ENCODE data around the gene ACBD6.

ACBD6 gene

DNA sequence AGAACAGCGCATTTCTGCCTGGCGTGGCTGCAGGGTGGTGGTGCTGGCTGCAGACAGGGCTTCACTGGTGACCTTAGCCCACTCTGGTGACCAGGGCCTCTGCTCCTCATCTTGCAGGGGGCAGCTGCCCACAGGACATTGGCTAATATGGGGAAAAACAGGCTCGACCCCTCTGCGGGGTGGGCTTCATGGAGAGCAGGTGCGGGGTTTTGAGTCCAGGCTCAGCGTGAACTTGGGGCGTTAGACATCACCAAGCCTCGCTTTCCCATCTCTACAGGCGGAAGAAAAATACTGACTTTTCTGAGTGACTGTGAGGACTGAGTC lies 247.9 kb downstream of the ACBD6 start:
- no peak for DNase-seq (ENCODE audit: low read depth)

DNA sequence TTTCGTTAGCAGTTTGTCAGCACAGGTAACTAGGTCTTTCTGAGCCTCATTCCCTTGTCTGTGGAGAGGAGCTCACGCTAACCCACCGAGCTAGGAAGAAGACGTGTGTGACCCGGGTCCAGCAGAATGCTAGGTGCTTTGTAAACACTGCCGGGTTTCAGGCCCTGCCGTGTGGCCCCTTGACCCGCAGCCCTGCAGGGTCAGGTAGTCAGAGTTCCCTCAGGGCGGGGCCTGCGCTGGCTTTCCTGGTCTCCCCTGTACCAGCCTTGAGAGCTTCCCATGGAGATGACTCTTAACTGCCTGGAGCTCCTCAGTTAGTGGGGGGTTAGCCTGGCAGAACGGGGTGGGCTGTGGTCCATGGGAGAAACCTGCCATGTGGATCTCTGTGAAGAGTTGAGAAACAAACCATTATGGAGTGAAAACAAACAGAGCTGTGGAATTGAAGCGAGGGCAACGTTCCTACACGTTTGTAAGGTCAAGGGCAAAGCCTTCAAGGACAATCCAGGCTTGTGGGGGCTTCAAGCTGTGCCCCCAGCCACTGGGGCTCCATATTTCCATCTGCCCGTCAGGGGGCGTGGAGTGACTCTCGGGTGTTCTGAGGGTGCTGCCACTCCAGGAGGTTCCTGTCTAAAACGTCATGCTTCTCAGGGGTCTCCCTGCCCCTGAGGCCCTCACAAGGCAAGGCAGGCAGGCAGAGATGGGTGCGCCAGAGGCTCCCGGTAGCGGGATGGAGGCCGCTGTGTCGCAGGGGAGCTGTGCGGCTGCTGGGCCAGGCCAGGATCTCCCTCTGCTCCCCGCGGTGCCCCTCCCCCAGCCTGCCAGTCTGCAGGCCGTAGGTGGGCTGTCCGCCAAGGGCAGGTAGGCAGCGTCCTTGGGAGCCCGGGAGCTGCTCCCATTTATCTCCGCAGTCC lies 248.5 kb downstream of the ACBD6 start:
- DNase-seq (ENCODE audit: low read depth) = no peak

DNA sequence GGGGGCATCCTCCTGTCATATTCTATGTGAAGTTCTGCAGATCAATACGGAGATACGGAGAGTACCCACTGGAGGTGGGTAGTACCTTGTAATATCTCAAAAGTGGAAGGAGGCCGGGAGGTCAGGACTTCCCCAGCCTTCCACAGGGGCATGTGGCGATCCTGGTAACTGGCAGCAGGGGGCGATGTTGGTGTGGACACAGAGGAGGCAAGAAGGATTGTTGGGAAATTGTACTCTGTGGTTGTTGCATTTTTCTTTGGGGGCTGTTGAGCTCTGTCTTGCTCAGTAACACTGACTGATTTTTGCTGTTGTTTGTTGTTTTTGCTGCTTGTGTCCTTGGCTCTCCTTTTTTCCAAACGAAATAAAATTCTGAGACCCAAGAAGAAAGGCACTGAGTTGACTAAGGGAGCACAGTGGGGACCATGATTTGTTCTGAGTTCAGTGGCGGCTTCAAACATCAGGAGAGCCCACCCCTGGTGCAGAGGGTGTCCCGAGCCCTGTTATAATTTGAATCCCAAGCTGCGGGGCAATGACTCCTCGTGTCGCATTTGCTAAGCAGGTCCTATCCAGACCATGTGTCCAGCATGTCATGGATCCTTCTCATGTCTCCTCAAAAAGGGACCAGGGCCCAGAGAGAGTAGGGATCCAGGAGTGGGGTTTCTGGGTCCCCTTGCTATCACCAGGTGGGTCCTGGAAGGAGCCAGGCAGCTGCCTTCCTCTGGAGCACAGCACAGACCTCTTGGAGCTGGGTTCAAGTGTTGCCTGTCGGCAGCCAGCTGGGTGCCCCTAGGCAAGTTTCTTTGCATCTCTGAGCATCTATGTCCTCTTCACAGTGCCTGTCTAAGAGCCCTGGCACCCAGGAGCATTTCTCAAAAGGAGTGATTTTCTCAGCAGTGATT lies 249.5 kb downstream of the ACBD6 start:
- DNase-seq (ENCODE audit: low read depth) = peak; percentile 64

DNA sequence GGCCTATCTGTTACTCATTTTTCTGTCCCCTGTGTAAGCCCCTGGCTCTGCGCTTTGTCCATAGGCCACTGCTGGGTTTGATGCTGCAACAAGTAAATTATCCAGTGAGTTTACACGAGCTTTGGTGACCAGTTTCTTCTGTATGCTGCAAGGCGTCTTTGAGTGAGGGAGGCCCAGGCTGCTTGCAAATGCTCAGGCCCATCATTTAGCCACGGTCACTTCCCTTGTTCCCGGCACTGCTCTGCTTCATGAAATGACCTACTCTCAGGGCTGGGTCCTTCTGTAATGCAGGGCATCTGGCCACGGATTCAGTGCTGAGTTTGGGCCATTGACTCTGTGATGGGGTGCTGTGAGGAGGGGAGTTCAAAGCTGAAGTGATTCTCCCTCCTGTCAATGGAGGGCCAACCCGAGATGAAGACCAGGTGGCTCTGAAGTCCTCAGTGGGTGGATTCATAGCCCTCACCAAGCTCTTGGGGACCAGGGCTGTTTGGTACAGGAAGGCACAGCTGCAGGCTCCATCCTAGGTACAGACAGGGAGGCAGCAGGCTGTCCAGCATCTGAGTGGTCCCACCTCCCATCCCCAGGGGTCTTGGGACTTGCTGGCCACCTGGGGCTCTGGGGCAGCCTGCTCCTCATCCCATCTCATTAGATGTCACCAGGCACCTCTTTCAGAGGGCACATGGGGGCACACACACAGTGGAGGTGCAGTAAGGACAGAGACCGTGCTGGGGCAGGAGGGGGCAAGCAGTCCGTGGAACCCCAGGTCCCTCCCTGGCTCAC lies 250.7 kb downstream of the ACBD6 start:
- DNase-seq (ENCODE audit: low read depth) = no peak

DNA sequence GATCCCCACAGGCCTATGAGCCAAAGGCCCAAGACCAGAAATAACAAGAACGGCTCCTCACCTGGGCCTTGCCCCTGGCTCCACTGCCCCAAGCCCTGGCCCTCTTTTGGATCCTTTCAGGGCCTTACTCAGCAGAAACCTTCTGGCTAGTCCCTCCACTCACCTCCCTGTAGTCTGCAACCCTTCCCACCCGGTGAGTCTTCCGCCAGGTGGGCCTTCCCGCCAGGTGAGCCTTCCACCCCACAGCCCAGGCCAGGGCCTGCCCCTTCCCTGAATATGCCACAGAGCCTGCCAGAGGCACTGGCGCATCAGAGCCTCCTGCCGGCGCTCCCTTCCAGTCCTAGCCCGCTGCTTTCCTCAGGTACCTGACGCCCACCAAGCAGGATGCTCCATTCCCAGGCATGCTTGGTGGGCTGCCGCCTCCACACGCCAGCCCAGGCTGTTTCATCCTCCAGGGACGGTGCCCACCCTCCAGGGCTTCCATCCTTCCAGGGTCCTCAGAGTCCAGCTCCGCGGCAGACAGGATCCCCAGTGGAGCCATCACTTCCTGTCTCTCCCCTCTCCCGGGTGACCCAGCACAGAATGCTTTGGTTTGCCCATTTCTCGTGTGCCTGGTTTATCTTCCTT lies 251.4 kb downstream of the ACBD6 start:
- DNase-seq (ENCODE audit: low read depth) = no peak

DNA sequence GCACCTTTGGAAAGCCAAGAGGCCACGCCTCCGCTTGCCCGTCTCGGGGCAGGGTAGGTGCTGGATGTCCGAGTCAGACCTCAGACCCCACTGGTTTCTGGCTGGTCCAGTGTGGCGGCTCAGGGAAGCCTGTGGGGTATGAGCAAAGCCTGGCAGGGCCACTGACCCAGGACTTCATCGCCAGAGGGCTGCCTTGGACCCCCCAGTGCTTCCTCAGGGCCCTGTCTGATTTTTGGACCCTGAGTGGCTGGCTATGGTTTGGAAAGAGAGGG lies 251.9 kb downstream of the ACBD6 start:
- DNase-seq (ENCODE audit: low read depth) = no peak

DNA sequence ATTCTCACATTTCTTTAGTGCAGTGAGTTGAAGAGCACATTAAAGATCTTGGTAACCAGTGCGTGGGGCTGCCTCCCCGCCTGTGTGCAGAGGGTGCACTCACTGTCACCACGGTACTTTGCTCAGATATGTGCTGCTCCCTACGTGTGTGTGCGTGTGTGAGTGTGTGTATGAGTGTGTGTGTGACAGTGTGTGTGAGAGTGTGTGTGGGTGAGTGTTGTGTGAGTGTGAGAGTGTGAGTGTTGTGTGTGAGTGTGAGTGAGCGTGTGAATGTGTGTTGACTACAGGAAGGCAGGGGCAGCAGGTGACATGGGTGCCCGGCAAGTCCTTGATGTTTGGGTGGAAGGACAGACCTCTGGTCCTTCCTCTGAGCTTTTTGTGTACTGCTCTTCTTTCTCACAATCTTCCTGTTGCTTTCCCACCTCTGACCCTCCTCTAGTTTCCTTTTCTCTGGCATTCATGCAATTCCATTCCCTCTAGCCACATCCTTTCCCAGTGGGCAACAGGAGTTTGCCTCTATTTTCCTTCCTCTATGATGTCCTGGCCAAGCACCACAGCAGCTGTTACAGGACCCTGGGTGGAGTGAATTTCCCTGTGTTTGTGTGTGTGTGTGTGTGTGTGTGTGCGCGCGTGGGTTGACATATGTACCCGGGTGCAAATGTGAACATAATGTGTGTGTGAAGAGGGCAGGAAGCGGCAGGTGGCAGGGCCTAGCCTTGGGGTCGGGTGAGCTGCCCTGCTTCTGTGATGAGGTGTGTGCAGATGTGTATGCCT lies 252.5 kb downstream of the ACBD6 start:
- no peak for DNase-seq (ENCODE audit: low read depth)

DNA sequence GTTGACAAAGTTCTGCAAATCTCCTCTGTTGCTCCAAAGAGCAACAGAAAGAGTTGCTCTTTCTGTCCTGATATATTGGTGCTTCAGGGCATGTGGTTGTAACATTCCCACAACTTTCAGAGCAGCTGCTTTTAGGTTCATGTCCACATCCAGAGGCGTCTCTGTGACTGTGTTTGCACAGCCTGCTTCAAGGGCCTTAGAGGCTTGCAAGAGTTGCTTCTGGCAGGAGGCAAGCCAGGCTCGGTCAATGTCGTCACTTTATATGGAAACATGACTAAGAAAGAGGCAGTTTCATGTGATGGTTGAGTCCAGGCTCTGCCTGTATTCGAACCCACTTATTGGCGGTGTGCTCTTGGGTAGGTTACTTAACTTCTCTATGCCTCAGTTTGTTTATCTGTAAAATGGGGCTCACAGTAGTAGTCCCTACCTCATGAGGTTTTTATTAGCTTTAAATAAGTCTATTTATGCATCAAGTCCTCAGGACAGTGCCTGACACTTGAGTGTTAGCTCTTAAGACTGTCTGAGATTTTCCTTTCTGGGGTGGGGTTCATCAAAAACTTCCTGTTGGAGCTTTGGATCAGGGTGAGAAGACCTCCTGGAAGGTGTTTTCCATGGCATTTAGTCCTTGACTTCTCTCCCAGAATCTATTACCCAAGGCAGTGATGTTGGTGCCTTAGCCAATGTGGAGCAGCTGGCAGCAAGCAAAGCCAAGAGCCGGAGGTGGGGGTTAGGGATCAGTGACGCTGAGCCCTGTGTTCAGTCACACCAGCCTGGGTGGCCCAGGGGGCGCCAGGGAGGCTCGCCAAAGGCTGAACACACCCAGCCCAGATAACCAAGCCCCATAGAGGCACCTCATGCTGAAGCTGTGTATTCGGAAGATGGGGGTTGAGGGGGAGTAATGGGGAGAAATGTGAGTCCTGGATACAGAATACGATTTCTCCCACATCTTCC lies 253.4 kb downstream of the ACBD6 start:
- no peak for DNase-seq (ENCODE audit: low read depth)

DNA sequence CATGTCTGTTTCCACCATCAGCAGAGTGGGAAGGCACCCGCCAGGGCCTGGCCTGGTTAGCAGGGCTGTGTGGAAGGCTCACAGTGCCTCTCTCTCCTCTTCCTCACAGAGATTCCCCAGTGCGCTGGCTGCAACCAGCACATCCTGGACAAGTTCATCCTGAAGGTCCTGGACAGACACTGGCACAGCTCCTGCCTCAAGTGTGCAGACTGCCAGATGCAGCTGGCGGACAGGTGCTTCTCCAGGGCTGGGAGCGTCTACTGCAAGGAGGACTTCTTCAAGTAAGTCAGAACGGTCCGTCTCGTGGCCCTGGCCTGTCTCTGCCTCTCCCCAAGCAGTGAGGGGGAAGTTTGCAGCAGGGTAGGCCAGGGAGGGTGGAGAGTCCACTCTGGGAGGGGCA lies 254.2 kb downstream of the ACBD6 start:
- no peak for DNase-seq (ENCODE audit: low read depth)

DNA sequence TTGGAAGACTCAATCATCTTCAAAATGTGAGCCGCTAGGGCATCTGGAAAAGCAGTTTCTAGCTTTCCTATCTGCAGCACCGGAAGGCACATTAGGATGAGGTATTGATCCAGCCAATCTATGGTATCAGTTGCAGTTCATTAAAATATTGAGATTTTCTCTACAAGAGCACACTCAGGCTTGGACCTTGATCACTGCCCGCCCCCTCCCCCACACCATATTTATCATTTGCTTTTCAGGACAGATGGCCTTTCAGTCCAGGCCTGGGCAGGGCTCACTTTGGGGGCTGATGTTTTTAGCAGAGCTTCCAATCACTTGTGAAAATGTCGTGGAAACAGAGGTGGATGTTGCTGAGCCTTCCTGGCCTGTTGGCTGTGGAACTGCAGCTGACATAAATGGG lies 254.8 kb downstream of the ACBD6 start:
- DNase-seq (ENCODE audit: low read depth) = no peak

DNA sequence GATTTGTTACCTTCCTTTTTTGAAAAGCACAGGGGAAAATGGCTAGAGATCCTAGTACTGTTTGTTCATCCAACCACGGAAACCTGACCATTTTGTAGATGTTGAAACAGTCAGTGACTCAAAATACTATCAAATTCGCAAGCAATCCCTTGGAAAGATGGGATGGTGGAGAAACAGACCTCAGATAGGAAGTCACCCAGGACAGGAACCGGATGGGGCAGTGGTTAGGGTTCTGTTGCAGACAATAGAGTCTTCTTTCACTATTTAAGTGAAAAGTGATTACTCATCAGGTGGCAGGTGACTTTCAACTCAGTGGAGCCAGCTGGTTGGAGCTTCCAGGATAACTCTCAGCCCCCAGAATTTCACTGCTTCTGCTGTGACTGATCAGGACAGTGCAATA lies 255.3 kb downstream of the ACBD6 start:
- DNase-seq (ENCODE audit: low read depth) = no peak

DNA sequence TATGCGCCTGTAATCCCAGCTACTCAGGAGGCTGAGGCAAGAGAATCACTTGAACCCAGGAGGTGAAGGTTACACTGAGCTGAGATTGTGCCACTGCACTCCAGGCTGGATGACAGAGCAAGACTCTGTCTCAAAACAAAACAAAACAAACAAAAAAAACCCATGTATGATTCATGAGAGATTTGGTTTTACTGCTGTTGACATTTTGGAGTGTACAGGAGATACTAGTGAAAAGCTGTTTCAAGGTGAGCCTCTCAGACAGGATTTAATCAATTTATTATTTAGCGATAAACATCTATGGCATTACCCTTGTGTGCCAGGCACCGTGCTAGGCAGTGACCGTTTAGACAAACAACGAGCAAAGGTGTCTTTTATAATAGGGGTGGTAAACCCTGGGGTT lies 255.8 kb downstream of the ACBD6 start:
- DNase-seq (ENCODE audit: low read depth) = no peak

DNA sequence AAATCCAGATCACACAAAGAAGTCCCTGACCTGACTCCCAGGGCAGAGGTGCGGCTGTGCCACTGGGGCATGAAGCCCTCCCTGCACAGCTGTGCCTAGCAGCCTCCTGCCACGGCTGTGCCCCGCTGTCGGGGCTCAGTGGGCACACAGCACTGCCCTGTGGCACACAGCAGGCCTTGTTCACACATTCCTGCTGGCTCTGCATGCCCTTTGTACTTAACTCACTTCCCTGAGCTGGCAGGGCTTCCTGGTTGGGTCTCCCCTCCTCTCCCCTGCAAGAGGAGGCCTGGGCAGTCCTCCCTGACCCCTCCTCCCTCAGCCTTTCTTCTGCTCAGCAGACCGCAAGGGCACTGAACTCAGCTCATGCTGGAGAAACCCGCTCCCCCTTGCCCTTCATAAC lies 257.5 kb downstream of the ACBD6 start:
- DNase-seq (ENCODE audit: low read depth) = no peak

DNA sequence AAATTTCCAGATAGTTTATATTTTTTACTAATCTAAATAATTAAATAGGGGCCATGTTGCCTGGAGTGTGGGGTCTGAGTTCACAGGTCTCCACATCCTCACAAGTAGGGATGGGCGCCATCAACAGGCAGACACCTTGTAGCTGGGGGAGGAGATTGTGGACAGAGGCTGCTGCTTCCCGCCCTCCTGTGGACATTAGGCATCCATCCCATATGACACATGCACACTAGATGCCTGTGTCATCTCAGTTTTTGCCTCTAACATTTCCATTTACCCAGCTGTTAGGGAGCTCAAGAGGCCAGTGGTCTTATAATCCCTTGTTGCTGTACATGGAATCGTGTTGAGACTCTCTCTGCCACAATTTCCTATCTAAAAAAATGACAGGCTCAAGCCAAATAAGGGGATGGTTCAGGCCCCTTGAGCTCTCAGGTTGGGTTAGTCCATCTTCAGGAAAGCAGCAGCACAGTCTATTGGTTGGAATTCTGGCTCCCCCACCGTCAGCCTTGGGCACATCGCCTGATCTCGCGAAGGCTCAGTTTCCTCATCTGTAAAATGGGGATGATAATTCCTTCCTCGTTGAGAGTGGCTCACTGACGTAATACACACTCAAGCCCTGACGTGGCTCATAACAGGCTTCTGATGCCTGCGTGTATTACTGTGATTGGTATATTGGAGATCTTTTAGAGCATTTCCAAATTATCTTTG lies 258.7 kb downstream of the ACBD6 start:
- no peak for DNase-seq (ENCODE audit: low read depth)

DNA sequence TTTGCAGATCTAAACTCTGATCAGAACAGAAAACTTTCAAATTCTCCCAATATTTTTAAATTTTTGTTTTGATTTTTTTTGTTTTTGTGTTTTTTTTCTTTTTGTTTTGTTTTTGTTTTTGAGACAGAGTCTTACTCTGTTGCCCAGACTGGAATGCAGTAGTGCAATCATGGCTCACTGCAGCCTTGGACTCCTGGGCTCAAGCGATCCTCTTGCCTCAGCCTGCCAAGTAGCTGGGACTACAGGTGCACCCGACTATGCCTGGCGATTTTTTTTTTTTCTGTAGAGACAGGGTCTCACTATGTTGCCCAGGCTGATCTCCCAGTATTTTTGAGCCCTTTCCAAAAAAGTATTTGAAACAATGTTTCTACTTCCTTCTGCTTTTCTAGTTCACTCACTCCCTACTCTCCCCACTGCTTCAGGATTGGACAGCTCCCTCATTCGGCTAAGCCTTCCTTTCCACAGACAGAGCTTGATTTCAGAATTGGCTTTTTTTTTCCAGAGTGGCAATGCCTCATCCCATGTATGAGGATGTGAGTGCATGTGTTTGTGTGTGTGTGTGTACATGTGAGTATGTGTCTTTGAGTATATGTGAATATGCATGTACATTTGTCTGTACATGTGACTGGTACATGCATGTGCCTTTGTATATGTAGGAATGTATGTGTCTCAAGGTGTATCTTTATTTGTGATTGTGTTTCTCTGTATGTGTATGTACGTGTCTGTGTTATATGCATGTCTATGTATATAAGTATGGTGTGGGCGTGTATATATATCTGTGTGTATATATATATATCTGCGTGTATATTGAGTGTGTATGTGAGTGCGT lies 260.4 kb downstream of the ACBD6 start:
- DNase-seq (ENCODE audit: low read depth) = no peak

DNA sequence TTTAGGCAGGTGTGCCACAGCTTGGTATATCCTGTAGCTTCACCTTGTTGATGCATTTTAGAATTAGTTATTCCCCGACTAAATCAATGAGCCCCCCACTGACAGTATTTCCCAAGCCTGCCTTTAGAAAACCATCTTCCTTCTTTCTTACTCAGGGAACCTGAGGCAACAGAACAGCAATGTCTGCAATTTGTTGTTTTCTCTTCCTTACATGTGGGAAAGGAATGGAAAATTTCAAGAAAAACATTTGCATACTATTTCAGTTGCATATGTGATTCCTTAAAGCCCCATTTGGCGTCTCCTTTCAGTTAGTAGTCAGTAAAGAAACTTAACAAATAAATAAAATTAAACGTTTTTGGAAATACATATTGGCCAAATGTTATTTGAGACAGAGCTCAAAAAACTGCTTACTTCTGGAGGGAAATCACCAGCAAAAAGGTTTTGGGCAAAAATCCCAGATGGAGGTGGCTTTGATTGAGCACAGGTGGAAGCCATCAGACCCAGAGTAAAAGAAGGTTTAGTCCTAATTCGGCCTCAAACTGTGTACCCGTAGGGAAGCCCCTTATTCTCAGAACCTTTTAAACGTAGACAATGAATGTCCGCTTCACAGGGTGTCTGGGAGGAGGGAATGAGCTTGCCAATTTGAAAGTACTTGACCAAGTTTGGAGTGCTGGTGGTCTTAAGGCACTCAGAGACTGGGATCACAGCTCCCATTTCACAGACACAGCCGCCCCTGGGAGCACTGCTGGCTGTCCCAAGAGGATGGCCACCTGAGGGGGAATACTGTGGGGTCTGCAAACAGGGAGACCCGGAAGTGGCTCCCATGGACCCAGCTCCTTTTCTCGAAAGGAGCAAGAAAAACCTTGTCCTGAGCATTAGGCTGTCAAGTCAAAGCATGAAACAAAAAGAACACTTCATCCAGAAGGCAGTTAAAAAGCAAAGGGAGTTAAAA lies 263.0 kb downstream of the ACBD6 start:
- DNase-seq (ENCODE audit: low read depth) = no peak

DNA sequence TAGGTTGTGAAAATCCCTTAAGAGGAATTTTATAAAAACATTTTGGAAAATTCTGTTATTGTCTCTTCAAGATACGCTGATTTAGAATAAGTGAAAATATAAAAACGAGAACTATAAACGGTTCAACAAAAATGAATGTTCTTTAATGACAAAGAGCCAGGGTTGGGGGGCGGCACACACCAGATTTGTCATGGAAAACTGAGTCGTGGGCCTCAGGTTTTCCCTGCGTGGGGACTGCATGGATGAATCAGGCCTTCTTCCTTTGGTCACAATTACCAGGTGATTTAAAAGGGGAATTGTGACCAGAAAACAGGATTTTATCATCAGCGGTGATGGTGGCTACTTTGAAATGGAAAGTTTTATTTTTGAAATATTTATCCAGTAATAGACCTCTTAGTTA lies 263.7 kb downstream of the ACBD6 start:
- DNase-seq (ENCODE audit: low read depth) = no peak
